GOT3 (cell line): ENCODE measurements around the gene GTSF1L.

ENCODE experiments used
- DNase-seq: peaks from one replicate; lab custom pipeline; 2025; ENCODE audit warnings: mixed read lengths; lab: John Stamatoyannopoulos, UW

Gene GTSF1L

GRCh38 chr20:43715511-43715910 is 11.3 kb downstream of the GTSF1L start:
- no peak for DNase-seq

- no peak for DNase-seq
These were observed 11.8 kb downstream of the GTSF1L start for GRCh38 chr20:43715044-43715443.

GRCh38 chr20:43711098-43711654 is 15.6 kb downstream of the GTSF1L start:
- no peak for DNase-seq

GRCh38 chr20:43710370-43711044 is 16.3 kb downstream of the GTSF1L start:
- no peak for DNase-seq

GRCh38 chr20:43702502-43702901 is 24.3 kb downstream of the GTSF1L start:
- no peak for DNase-seq

- no peak for DNase-seq
These were observed 26.2 kb downstream of the GTSF1L start for GRCh38 chr20:43700627-43701026.

GRCh38 chr20:43699941-43700565 is 26.7 kb downstream of the GTSF1L start:
- no peak for DNase-seq

GRCh38 chr20:43695571-43695970 is 31.2 kb downstream of the GTSF1L start:
- DNase-seq: no peak

GRCh38 chr20:43694763-43695162 is 32.0 kb downstream of the GTSF1L start:
- DNase-seq: no peak

GRCh38 chr20:43691928-43692524 is 34.8 kb downstream of the GTSF1L start:
- no peak for DNase-seq

- DNase-seq: no peak
These were observed 35.7 kb downstream of the GTSF1L start for GRCh38 chr20:43690943-43691598.

- DNase-seq: no peak
These were observed 37.6 kb downstream of the GTSF1L start for GRCh38 chr20:43689165-43689564.

- no peak for DNase-seq
These were observed 40.0 kb downstream of the GTSF1L start for GRCh38 chr20:43686820-43687219.

GRCh38 chr20:43682446-43682845 is 44.4 kb downstream of the GTSF1L start:
- no peak for DNase-seq

- no peak for DNase-seq
These were observed 44.8 kb downstream of the GTSF1L start for GRCh38 chr20:43681991-43682410.

- DNase-seq: no peak
These were observed 45.3 kb downstream of the GTSF1L start for GRCh38 chr20:43681468-43681942.

GRCh38 chr20:43680981-43681380 is 45.8 kb downstream of the GTSF1L start:
- DNase-seq: no peak

GRCh38 chr20:43676368-43676767 is 50.4 kb downstream of the GTSF1L start:
- no peak for DNase-seq
